ENCODE results near the gene P3R3URF.
A peak's percentile ranks its signal among the peaks of the same experiment; 100 is the strongest.

Gene P3R3URF

GRCh38 chr1:46193984-46194570 is 17.8 kb upstream of the P3R3URF start:
- no peak for DNase-seq (ENCODE audit: low read depth)

DNA sequence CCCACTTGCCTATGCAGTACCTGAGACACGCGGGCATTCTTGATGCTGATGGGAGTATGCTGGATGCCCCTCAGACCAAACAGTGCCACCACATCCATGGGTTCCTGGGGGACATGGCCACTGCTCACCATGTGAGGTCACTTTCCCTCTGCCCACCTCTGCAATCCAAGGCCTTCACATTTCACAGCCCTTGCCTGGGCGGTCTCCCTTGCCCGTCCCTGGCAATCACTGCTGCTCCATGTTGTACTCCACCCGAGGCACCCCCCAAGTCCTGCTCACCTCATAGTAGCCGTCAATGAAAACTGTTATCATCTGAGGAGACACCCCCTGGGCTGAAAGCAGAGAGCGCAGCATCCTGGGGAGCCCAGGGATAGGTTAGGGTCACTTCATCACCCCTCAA is 17.0 kb upstream of the P3R3URF start:
- no peak for DNase-seq (ENCODE audit: low read depth)

DNA sequence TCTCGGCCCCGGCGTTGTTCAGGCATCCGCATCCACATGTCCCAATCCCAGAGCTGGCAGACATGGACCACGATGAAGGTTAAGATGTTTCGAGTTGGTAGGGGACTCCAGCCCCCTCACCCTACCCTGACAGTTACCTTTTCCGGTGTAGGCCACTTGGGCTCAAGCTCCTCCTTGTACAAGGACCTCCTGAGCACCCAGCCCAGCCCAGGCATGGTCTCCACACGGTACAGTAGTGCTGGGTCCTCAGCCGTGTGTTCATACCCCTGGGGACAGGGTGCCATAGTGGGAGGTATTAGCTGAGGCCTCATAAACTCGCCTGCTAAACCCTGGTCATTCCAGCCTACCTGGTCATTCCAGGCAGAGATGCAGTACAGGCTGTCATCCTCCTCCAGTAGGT is 15.9 kb upstream of the P3R3URF start:
- no peak for DNase-seq (ENCODE audit: low read depth)

GRCh38 chr1:46191033-46191701 is 14.9 kb upstream of the P3R3URF start:
- DNase-seq (ENCODE audit: low read depth) = no peak

DNA sequence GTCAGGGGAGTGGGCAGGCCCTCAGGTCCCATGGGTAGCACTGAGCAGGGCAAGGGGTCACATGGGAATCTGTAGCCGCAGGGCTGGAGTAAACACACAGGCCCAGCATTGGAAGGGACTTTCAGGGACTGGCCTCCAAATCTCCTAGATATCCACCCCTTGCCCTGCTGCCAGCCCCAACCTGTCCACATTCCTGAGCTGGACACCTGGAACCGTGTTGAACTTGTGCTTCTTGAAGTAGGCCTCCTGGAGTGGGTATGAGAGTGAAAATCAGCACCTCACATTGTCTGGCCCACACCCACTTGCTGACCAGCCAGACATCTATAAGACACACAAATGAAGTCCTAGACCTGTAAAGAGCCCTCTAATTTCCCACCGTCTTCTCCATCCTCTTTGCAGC is 14.3 kb upstream of the P3R3URF start:
- DNase-seq (ENCODE audit: low read depth) = no peak

DNA sequence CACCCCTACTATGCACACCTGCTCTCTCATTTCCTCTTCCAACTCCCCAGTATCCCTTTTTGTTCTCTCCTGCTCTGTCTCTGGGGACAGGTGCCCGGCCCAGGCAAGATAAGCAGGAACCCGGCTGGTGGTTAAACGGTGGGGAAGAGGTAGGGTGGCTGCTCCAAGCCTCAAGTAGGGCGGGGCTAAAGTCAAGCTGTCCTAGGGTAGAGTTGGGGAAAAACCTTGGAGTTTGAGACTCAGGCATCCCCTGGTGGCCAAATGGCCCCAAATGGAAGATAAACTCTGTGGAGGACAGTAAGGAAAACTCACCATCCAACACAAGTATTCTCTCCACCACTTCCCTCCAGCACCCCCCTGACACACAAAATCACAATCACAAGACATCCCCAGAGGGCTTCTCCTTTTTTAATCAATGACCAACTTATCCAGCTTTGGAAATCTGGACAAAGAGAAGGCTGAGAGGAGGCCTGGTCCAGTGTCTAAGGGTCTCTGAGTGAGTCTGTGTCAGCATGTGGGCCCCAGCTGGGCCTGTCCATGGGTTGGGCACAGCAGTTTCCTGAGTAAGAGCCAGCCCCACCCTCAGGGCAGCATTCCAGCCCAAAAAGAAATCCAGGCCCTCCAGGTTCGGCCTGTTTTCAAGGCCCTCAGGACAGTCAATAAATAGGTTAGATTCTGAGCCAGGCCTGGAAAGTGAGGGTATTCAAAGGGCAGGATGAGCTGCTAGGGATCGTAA is 12.2 kb upstream of the P3R3URF start:
- no peak for DNase-seq (ENCODE audit: low read depth)

- DNase-seq (ENCODE audit: low read depth) = no peak
Measured at GRCh38 chr1:46187106-46187869, 11.0 kb upstream of the P3R3URF start.

DNA sequence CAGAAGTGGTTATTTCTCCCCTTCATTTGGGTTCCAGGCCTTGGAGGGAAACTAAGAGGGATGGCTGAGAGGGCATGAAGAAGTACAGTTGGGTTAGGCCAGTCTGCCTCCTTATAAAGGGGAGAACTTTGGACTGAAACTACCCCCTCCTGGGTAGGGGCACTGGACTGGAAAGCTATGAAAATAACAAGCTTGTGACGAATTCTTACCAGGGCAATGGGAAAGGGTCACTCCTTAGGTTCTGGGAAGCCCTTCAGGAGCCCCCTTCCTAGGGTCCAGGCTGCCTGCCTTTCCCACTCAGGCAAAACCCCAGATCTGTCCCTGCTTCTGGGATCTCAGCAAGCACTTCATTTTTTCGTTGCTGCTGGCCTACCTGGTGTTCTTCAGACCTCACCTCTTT is 9.8 kb upstream of the P3R3URF start:
- no peak for DNase-seq (ENCODE audit: low read depth)

- no peak for DNase-seq (ENCODE audit: low read depth)
Measured at GRCh38 chr1:46184920-46185658, 8.8 kb upstream of the P3R3URF start.

DNA sequence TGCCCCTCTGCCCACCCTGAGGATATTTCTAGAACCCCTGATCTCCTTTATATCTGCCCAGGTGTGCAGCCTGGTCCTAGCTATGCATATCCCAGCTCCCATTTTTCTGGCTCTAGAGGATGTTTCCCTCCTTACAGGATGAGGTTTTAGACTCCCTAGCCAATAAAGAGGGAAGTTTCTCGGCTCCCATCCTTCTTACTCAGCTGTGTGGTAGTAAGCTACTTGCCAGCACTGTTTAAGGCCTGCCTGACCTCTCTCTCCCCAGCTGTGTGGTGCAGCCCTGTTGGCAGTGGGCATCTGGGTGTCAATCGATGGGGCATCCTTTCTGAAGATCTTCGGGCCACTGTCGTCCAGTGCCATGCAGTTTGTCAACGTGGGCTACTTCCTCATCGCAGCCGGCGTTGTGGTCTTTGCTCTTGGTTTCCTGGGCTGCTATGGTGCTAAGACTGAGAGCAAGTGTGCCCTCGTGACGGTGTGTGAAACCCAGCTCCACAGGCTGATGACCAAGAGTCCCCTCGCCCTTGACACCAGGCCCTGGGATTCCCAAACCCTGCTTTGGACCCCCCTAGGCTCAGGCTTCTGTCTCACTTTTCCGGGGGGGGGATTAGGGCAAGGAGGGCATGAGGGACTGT is 7.8 kb upstream of the P3R3URF start:
- DNase-seq (ENCODE audit: low read depth) = no peak

DNA sequence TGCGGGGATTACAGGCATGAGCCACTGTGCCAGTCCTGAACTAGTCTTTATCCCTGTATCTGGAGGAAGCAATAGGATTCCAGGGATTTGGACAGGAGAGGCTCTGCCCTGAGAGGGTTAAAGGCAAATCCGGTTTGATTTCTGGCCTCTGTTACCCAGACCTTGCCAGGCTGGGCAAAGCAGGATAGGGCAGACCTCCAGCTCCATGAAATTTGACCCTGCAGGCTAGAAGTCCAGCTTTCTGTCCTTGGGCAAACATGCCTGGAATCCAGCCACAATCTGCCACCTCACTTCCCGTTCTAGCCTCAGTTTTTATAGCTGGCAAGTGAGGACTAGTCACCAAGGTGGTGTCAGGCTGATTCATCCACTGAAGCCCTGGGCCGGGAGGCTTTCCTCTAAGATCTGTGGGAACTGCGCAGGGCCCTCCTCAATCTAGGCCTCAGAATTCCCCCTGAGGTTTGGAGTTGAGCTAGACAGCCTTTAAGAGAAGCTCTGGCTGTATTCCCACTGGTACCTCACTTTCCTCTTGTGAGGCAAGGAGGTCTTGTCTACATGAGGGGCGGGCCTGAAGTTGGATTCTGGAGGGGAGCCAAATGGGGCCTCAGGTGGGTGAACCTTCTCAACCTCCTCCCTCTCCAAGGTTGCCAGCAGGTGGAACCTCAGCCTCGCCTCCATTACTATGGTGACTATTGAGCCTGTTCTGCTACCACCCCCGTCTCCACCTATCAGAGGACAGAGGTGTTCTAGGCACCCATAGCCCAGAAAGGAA is 7.0 kb upstream of the P3R3URF start:
- peak; percentile 93 for DNase-seq (ENCODE audit: low read depth)

DNA sequence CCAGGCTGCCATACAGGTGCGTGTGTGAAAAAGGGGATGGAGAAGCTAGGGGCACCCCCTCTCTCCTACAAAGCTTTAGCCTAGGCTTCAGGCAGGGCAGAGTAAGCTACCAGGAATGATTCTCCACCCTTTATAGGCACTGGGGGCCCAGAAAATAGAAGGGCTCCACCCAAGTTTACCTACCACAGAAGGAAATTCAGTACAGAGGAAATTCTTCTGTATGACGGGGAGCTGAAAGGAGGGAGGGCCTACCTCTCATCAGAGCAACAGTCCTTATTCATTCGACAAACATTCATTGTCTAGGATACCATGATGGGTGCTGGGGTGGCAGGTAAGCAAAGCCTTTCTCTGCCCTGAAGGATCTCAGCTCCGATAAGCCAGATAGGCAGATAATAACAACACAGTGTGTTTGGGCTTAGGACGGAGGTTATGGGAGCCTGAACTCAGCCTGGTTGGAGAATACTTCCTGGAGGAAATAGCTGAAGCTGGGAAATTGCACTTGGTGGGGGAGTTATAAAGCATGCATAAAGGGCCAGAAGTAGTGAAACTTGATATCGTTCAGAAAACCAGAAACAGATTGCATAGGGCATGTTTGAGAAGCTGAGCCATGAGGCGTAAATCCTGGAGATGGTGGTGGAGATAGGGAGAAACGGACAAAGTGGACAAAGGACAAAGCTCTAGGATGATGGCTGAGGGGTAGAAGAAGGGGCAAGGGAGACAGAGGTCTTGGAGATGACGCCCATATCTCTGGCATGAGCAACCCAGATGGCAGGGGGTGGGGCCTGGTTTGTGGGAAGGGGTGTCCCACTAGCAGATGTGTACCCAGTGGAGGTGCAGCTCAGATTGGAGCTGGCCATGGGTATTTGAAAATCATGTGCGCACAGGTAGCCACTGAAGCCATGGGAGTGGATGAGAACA is 5.3 kb upstream of the P3R3URF start:
- DNase-seq (ENCODE audit: low read depth) = no peak

- DNase-seq (ENCODE audit: low read depth) = no peak
Measured at GRCh38 chr1:46180082-46180616, 3.9 kb upstream of the P3R3URF start.

- peak; percentile 79 for DNase-seq (ENCODE audit: low read depth)
Measured at GRCh38 chr1:46179138-46180081, 3.1 kb upstream of the P3R3URF start.

DNA sequence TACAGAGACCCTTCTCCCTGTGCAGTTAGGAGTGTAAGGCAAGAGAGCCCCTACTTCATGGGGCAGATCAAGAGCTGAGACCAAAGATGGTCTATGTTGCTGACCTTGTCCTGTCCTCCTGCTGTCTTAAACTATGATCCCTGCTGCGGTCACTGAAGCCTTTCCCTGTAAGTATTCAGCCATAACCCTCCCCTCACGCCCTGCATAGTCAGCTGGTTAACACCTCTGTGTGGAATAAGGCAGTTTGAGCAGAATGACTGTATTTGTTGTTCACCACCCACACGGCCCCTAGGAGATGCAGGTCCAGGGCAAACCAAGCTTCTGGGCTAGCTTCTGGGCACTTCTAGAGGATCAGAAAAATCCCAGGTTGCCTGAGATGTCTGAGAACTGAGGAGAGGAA is 1.0 kb downstream of the P3R3URF start:
- DNase-seq (ENCODE audit: low read depth) = no peak

- DNase-seq (ENCODE audit: low read depth) = peak; percentile 38
Measured at GRCh38 chr1:46174448-46175231, 1.6 kb downstream of the P3R3URF start, which contains the start of gene TSPAN1. TSPAN1 (plus strand) TSS chr1:46175087; CDS start chr1:46181108, 6,021 bp downstream.

DNA sequence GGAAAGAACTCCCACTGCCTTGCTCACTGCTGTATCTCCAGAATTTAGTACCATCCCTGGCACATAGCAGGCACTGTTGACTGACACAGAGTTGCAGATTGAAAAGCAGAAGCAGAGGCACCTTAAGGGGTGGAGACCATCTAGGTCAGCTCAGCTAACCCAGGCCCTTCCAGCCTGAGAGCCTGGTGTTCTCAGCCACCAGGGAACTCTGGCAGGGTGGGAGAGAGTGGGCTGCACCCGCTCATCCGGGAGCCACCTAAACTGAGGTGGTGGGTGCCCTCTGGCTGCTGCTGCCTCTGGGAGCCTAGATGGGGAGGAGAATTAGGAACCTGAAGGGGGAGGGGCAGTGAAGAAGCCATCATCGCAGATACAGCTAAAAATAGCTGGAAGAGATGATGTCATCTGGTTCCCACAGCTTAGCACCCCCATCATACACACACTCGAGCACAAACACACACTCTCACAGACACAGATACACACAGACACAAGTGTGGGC is 2.9 kb downstream of the P3R3URF start:
- peak; percentile 39 for DNase-seq (ENCODE audit: low read depth)
